OCI-LY1 (cell line): ENCODE results near the gene EFCAB10.

Source experiments
- CTCF ChIP-seq: fragments of 200-600 bp; sonication (generic), shearing (Covaris generic); IDR thresholded peaks from 2 replicates; pipeline ENCODE4 v1.5.1; 2017; ENCODE audit warnings: mild to moderate bottlenecking, antibody characterized with exemption, low read length, moderate library complexity, mixed read lengths
- EZH2 ChIP-seq: fragments of 200-600 bp; sonication (generic), shearing (Covaris generic); IDR thresholded peaks from 2 replicates; pipeline ENCODE4 v1.8.0; 2017; ENCODE audit warnings: borderline replicate concordance, mixed run types, mild to moderate bottlenecking, antibody characterized with exemption, low read length, moderate library complexity, mixed read lengths

DNA sequence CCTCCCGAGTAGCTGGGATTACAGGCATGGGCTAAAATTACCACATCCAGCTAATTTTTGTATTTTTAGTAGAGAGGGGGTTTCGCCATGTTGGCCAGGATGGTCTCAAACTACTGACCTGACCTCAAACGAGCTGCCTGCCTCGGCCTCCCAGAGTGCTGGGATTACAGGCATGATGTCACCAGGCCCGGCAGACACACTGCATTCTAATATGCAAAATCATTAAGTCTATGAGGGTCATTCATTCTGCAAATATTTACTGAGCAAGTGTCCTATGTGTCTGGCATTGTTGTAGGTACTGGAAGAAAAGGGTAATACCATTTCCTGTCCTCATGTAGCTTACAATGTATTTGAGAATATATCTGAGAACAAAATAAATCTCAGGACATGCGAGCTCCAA lies 61.9 kb downstream of the EFCAB10 start:
- TF ChIP-seq CTCF (no peak), EZH2 (no peak)
